Tibial nerve (tissue), 4 donors: ENCODE results near the gene PVALEF.

ENCODE experiments used
- EP300 ChIP-seq, 2 donors: sonication (generic); formaldehyde crosslinking; IDR thresholded peaks; one replicate each; pipeline ENCODE4 v1.6.1; 2017; ENCODE audit warnings: antibody characterized with exemption in 2 of 2, mild to moderate bottlenecking in 1 of 2
- POLR2A ChIP-seq, 2 donors: fragments of 450-650 bp; IDR thresholded peaks; one replicate each; pipeline ENCODE4 v1.6.1; 2017; ENCODE audit warnings: antibody characterized with exemption in 2 of 2, mild to moderate bottlenecking in 2 of 2, moderate library complexity in 2 of 2
- TF ChIP-seq, protein P1 (sequence below), 5 experiments: fragments of 200-600 bp in 3 of 5; fragments of 450-650 bp in 2 of 5; sonication (generic) in 3 of 5; IDR thresholded peaks; one replicate each; pipeline ENCODE4 v1.5.1; 2016 to 2019; ENCODE audit warnings: antibody characterized with exemption in 5 of 5, mild to moderate bottlenecking in 3 of 5, moderate library complexity in 2 of 5

DNA sequence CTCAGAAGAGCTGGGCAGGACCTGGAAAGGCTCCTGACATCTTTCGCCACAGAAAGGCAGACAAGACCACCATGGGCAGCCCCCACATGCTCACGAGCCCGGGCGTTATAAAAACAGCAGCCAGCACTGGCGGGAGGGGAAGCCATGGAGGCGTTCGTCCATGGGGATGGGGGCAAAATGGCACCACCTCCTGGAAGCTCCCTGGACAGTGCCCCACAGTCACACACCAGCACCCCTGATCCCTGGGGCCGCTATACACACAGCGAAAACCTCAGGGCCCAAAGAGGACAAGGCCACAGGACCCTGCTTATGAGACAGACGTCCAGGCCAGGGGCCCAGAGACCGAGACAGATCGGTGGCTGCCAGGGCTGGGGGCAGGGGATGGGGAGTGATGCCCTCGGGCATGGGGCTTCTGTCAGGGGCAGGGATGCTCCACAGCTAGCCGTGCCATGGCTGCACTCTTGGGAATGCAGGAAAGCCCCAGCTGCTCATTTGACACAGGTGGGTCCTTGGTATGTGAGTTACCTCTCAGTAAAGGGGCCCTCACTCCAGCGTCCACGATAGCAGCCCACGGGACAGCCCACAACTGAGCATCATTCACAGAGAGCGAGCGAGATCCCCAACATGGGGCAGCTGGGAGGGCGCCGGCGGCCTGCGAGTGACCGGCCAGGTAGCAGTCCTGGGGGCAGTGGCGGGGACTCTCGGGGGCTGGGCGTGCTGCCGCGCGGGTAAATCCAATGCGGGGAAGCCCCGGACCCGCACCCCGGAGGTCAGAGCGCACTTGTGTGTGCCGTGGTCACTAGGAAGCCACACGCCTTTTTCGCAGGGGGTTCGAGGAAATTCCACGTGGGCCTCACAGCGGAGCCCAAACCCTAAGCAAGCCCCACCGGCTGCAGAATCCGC, 6.4 kb upstream of the PVALEF start:
- no peak for TF ChIP-seq EP300 (IDR thresholded peaks at IDR 0.05)
- TF ChIP-seq, protein P1, sequence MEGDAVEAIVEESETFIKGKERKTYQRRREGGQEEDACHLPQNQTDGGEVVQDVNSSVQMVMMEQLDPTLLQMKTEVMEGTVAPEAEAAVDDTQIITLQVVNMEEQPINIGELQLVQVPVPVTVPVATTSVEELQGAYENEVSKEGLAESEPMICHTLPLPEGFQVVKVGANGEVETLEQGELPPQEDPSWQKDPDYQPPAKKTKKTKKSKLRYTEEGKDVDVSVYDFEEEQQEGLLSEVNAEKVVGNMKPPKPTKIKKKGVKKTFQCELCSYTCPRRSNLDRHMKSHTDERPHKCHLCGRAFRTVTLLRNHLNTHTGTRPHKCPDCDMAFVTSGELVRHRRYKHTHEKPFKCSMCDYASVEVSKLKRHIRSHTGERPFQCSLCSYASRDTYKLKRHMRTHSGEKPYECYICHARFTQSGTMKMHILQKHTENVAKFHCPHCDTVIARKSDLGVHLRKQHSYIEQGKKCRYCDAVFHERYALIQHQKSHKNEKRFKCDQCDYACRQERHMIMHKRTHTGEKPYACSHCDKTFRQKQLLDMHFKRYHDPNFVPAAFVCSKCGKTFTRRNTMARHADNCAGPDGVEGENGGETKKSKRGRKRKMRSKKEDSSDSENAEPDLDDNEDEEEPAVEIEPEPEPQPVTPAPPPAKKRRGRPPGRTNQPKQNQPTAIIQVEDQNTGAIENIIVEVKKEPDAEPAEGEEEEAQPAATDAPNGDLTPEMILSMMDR (IDR thresholded peaks at IDR 0.05) = no peak
- TF ChIP-seq POLR2A (IDR thresholded peaks at IDR 0.05) = no peak
